Retinal pigment epithelial cell (primary cell): ENCODE results near the gene PCDHGA6.

ENCODE experiments used
- DNase-seq: peaks from one replicate; pipeline ENCODE4 v3.0.0-alpha.2; 2010; ENCODE audit warnings: low read depth
- H3K4me3 ChIP-seq: 2 replicates; pipeline ENCODE4 v1.5.1; 2011; ENCODE audit warnings: mild to moderate bottlenecking, low read length, control low read depth, moderate library complexity
- TF ChIP-seq, protein P1 (sequence below): conservative IDR thresholded peaks from 2 replicates; pipeline ENCODE4 v1.5.1; 2011; ENCODE audit warnings: low read depth, low read length, control low read depth, inconsistent platforms

Gene PCDHGA6

DNA sequence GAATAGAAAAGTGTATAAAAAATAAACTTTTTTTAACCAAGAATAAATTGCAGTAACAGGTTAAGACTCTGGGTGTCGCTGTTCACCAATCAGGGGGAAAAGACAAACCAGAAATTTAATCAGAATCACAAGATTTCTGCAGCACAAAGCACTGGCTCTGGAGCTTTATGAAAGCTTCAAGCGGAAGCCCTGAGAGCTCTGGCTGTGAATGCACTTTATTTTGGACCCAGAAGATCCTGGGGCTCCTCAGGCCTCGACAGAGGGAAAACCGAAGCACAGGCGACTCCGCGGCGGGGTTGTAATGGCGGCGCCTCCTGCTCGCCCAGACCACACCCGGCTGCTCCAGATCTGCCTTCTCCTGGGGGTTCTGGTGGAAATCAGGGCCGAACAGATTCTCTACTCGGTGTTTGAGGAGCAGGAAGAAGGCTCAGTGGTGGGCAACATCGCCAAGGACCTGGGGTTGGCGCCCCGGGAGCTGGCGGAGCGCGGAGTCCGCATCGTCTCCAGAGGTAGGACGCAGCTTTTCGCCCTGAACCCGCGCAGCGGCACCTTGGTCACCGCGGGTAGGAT lies 18.7 kb upstream of the PCDHGA6 start, which contains the start of gene PCDHGA4:
PCDHGA4 (plus strand) TSS at position 122 of the 570 bp plus-strand sequence; CDS start at position 209, 87 bp downstream.
- peak within 1 kb of the TSS; percentile 14 for H3K4me3 ChIP-seq
- no peak for DNase-seq
- TF ChIP-seq, protein P1, sequence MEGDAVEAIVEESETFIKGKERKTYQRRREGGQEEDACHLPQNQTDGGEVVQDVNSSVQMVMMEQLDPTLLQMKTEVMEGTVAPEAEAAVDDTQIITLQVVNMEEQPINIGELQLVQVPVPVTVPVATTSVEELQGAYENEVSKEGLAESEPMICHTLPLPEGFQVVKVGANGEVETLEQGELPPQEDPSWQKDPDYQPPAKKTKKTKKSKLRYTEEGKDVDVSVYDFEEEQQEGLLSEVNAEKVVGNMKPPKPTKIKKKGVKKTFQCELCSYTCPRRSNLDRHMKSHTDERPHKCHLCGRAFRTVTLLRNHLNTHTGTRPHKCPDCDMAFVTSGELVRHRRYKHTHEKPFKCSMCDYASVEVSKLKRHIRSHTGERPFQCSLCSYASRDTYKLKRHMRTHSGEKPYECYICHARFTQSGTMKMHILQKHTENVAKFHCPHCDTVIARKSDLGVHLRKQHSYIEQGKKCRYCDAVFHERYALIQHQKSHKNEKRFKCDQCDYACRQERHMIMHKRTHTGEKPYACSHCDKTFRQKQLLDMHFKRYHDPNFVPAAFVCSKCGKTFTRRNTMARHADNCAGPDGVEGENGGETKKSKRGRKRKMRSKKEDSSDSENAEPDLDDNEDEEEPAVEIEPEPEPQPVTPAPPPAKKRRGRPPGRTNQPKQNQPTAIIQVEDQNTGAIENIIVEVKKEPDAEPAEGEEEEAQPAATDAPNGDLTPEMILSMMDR, result peak; percentile 35

DNA sequence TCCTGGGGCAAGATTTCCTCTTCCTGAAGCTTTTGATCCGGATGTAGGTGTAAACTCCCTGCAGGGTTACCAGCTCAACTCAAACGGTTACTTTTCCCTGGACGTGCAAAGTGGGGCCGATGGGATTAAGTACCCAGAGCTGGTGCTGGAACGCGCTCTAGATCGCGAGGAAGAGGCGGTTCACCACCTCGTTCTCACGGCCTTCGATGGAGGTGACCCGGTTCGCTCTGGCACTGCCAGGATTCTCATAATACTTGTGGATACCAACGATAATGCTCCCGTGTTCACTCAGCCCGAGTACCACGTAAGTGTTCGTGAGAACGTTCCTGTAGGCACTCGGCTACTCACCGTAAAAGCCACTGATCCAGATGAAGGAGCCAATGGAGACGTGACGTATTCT lies 18.1 kb upstream of the PCDHGA6 start:
- H3K4me3 ChIP-seq, result no peak overlapping the region
- TF ChIP-seq, protein P1, result no peak
- no peak for DNase-seq

DNA sequence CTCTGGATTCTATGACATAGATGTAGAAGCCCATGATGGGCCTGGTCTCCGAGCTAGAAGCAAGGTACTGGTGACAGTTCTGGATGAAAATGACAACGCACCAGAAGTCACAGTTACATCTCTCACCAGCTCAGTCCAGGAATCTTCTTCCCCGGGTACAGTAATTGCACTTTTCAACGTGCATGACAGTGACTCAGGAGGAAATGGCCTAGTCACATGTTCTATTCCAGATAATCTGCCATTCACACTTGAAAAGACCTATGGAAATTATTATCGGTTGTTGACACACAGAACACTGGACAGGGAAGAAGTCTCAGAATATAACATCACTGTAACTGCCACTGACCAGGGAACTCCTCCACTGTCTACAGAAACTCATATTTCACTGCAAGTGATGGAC lies 17.6 kb upstream of the PCDHGA6 start:
- TF ChIP-seq, protein P1, result no peak
- DNase-seq, result no peak
- H3K4me3 ChIP-seq, result no peak overlapping the region

DNA sequence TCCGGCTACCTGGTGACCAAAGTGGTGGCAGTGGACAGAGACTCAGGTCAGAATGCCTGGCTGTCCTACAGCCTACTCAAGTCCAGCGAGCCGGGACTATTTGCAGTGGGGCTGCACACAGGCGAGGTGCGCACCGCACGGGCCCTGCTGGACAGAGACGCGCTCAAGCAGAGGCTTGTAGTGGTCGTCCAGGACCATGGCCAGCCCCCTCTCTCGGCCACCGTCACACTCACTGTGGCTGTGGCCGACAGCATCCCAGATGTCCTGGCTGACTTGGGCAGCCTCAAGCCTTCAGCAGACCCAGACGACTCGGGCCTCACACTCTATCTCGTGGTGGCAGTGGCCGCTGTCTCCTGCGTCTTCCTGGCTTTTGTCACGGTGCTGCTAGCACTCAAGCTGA lies 16.7 kb upstream of the PCDHGA6 start:
- H3K4me3 ChIP-seq, result no peak overlapping the region
- DNase-seq, result no peak
- TF ChIP-seq, protein P1, result no peak

DNA sequence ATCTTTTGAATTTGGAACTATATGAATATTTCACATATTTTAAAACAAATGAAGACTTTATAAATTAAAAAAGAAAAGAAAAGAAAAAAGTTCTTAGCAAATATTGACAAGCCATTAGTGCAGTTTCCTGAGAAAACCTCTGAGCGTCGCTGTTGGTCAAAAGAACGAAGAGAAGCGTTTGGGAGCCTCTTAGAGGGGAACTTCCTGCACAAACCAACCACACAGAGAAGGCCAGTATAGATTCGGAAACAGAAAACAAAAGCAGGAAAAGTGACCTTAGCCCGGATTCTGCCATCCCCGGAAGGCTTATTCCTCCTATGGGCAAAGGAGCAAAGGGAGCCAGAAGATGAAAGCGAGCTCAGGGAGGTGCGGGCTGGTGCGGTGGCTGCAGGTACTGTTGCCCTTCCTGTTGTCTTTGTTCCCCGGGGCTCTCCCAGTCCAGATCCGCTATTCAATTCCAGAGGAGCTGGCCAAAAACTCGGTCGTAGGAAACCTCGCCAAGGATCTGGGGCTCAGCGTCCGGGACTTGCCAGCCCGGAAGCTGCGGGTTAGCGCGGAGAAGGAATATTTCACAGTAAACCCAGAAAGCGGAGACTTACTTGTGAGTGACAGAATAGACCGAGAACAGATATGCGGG lies 13.8 kb upstream of the PCDHGA6 start, which contains the start of gene PCDHGB2:
PCDHGB2 (plus strand) TSS at position 205 of the 637 bp plus-strand sequence; CDS start at position 347, 142 bp downstream.
- DNase-seq, result no peak
- peak within 1 kb of the TSS; percentile 22 for H3K4me3 ChIP-seq
- TF ChIP-seq, protein P1, result peak; percentile 22

DNA sequence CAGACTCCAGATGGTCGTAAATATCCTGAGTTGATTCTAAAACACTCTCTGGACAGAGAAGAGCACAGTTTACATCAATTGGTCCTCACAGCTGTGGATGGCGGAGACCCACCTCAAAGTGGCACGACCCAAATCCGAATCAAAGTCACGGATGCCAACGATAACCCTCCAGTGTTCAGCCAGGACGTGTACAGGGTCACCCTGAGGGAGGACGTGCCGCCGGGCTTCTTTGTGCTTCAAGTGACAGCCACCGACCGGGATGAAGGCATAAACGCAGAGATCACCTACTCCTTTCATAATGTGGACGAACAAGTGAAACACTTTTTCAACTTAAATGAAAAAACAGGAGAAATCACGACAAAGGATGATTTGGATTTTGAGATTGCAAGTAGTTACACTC lies 13.0 kb upstream of the PCDHGA6 start:
- TF ChIP-seq, protein P1, result no peak
- no peak for DNase-seq
- no peak overlapping the region for H3K4me3 ChIP-seq

DNA sequence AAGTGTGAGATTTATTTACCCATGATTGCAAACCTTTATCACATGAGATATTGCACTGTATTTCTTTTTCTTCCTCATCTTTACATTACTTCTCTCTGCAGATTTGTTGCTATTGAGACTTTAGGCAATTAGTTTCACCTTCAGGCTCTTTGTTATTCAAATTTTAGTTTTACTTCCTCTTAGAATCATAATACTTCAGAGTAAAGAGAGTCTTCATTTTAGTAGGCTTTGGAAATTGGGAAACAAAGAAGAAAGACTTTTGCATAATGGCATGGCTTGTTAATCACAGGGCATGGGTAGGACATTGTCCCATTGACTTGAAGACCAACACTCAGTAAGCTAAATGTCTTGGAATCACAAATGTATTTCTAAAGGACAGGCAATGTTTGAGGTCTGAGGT lies 11.0 kb upstream of the PCDHGA6 start:
- TF ChIP-seq, protein P1, result no peak
- no peak overlapping the region for H3K4me3 ChIP-seq
- no peak for DNase-seq
